Osteocyte (in vitro differentiated cells): ENCODE data around the gene ACTA2. TPM values are rescaled to one million over a fixed set of nuclear protein-coding genes. Genes with fewer than 3 reads are reported as not detected.

Source experiments
- DNase-seq: peaks from one replicate; pipeline ENCODE4 v3.0.0; 2021; ENCODE audit warnings: mixed read lengths; ENCODE audit not compliant: unreplicated experiment; ENCODE audit errors: extremely low spot score
- H3K27ac Mint-ChIP-seq: one replicate; pipeline ENCODE4 v1.8.0; 2021; ENCODE audit warnings: mild to moderate bottlenecking, mixed read lengths; ENCODE audit not compliant: unreplicated experiment
- H3K27me3 Mint-ChIP-seq: one replicate; pipeline ENCODE4 v1.8.0; 2021; ENCODE audit warnings: mixed read lengths; ENCODE audit not compliant: unreplicated experiment
- H3K36me3 Mint-ChIP-seq: one replicate; pipeline ENCODE4 v1.8.0; 2021; ENCODE audit warnings: mixed read lengths; ENCODE audit not compliant: unreplicated experiment
- H3K4me1 Mint-ChIP-seq: one replicate; pipeline ENCODE4 v1.8.0; 2021; ENCODE audit warnings: mixed read lengths; ENCODE audit not compliant: unreplicated experiment
- H3K4me3 Mint-ChIP-seq: one replicate; pipeline ENCODE4 v1.8.0; 2021; ENCODE audit warnings: mild to moderate bottlenecking, moderate library complexity, mixed read lengths; ENCODE audit not compliant: unreplicated experiment
- H3K9me3 Mint-ChIP-seq: one replicate; pipeline ENCODE4 v1.8.0; 2021; ENCODE audit warnings: mixed read lengths; ENCODE audit not compliant: unreplicated experiment
- total RNA-seq: library from RNA; stranded (reverse); gene quantifications from 2 replicates; pipeline ENCODE4 v1.2.1, GENCODE V29; 2021
- TF ChIP-seq, protein P1 (sequence below): fragments of 200-600 bp; sonication (generic); IDR thresholded peaks from 2 replicates; pipeline ENCODE4 v1.5.0; 2021; ENCODE audit warnings: antibody characterized with exemption, mild to moderate bottlenecking, moderate library complexity

The ACTA2 gene
- total RNA-seq, 1 donor from 2014 or later, result 329 TPM

DNA sequence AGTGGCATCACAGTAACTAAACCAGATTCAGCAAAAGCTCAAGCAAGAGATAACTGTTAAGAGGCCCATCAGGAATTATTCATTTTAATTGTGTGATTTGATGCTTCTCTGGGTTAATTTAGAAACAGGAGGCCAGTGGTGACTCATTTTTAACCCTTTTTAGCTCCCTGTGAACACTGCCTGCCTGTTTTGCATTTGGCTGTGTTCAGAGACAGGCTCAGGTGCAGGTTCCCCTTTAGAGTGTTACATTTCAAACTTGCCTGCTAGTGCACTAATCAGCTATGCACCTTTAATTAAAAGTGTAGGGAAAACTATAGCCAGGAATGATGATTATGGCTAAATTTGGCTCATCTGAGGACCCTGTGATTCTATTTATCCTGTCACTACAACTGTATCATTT lies 66.0 kb downstream of the ACTA2 start:
- H3K36me3 Mint-ChIP-seq, result no peaks in the 10 kb centered on the region
- H3K27ac Mint-ChIP-seq, result no peak overlapping the region
- no peaks in the 10 kb centered on the region for H3K9me3 Mint-ChIP-seq
- no peaks in the 10 kb centered on the region for H3K27me3 Mint-ChIP-seq
- no peak overlapping the region for H3K4me3 Mint-ChIP-seq
- DNase-seq, result no peak
- peaks cover 48% of the 10 kb centered on the region for H3K4me1 Mint-ChIP-seq
- TF ChIP-seq, protein P1, sequence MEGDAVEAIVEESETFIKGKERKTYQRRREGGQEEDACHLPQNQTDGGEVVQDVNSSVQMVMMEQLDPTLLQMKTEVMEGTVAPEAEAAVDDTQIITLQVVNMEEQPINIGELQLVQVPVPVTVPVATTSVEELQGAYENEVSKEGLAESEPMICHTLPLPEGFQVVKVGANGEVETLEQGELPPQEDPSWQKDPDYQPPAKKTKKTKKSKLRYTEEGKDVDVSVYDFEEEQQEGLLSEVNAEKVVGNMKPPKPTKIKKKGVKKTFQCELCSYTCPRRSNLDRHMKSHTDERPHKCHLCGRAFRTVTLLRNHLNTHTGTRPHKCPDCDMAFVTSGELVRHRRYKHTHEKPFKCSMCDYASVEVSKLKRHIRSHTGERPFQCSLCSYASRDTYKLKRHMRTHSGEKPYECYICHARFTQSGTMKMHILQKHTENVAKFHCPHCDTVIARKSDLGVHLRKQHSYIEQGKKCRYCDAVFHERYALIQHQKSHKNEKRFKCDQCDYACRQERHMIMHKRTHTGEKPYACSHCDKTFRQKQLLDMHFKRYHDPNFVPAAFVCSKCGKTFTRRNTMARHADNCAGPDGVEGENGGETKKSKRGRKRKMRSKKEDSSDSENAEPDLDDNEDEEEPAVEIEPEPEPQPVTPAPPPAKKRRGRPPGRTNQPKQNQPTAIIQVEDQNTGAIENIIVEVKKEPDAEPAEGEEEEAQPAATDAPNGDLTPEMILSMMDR, result no peak

Other genes starting within 250 kb of the ACTA2 start
- not detected in 2 replicates for gene LIPK, start 246.5 kb downstream of the ACTA2 start, total RNA-seq
- gene LIPN, start 192.8 kb downstream of the ACTA2 start, total RNA-seq, result not detected in 2 replicates
- gene LIPM, start 150.0 kb downstream of the ACTA2 start, total RNA-seq, result not detected in 2 replicates
- gene ANKRD22, start 100.9 kb downstream of the ACTA2 start, total RNA-seq, result not detected in 2 replicates
- 4.5 and 4.8 TPM in 2 replicates for gene STAMBPL1, start 72.5 kb downstream of the ACTA2 start, total RNA-seq
- gene FAS, start 38.0 kb upstream of the ACTA2 start, total RNA-seq, result 6.9 and 8.8 TPM in 2 replicates